Stimulated activated CD8-positive, alpha-beta memory T cell treated with anti-CD3 and anti-CD28 coated beads, Interleukin-15, amount 100 ng/mL, for 1 hour (primary cell): ENCODE data around the gene STIM2.

Source experiments
- DNase-seq: peaks from one replicate; pipeline ENCODE4 v3.0.0-alpha.2; 2020; ENCODE audit warnings: low read depth

STIM2 gene

GRCh38 chr4:27046851-27047250 lies 186.2 kb downstream of the STIM2 start:
- no peak for DNase-seq

GRCh38 chr4:27048429-27049238 lies 188.0 kb downstream of the STIM2 start:
- no peak for DNase-seq

- no peak for DNase-seq
Observed at GRCh38 chr4:27049239-27049829, 188.7 kb downstream of the STIM2 start.

GRCh38 chr4:27050731-27051130 lies 190.1 kb downstream of the STIM2 start:
- no peak for DNase-seq

GRCh38 chr4:27055221-27055760 lies 194.7 kb downstream of the STIM2 start:
- no peak for DNase-seq

- no peak for DNase-seq
Observed at GRCh38 chr4:27056281-27056680, 195.6 kb downstream of the STIM2 start.

- DNase-seq, result no peak
Observed at GRCh38 chr4:27057053-27057452, 196.4 kb downstream of the STIM2 start.

- DNase-seq, result no peak
Observed at GRCh38 chr4:27057662-27058061, 197.0 kb downstream of the STIM2 start.

- no peak for DNase-seq
Observed at GRCh38 chr4:27058819-27059406, 198.3 kb downstream of the STIM2 start.

- DNase-seq, result no peak
Observed at GRCh38 chr4:27059446-27059845, 198.8 kb downstream of the STIM2 start.

- DNase-seq, result no peak
Observed at GRCh38 chr4:27062256-27062655, 201.6 kb downstream of the STIM2 start.

- DNase-seq, result no peak
Observed at GRCh38 chr4:27066591-27066990, 205.9 kb downstream of the STIM2 start.

GRCh38 chr4:27068151-27068867 lies 207.7 kb downstream of the STIM2 start:
- DNase-seq, result no peak
